ENCODE measurements around the gene THTPA.
"Not testable (repeated sequence)": the region's sequence is repeated elsewhere in the genome, so short reads cannot be mapped to it uniquely, and the experiment has no call there.

The THTPA gene

GRCh38 chr14:23533652-23534435 is 22.2 kb upstream of the THTPA start:
- no peak for DNase-seq (ENCODE audit: low spot score)

DNA sequence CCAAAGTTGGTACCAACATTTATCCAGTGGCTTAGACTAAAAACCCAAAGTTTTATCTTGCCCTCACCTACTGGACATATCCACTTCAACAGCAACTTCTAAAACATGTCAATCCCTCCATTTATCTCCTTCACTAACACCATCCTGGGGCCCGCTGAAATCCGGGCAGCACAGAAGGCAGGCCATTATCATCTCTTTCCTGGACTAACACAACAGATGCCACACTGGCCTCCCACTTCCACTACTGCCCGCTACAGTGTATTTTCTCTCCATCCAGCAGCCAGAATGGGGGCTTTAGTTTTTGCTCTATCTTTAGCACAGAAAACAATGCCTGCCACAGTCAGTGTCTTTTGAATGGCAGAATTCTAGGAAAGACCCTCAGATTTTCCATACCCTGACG is 20.1 kb upstream of the THTPA start:
- DNase-seq (ENCODE audit: low spot score), result peak; percentile 58

DNA sequence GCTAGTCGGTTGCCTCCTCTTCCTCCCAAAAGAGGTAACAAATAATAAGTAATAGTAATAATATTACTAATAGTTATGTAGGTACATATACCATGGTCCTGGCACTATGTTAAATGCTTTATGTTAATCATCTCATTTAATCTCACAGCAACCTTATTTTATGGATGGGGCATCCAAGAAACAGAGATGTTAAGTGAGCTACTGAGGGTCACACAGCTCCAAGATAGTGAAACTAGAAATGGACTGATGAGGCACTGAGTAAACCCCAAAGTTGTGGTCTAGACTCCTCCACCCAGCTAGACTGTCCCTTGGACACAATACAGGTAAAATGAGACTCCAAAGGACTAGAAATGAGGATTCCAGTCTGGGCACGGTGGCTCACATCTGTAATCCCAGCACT is 19.6 kb upstream of the THTPA start:
- no peak for DNase-seq (ENCODE audit: low spot score)

DNA sequence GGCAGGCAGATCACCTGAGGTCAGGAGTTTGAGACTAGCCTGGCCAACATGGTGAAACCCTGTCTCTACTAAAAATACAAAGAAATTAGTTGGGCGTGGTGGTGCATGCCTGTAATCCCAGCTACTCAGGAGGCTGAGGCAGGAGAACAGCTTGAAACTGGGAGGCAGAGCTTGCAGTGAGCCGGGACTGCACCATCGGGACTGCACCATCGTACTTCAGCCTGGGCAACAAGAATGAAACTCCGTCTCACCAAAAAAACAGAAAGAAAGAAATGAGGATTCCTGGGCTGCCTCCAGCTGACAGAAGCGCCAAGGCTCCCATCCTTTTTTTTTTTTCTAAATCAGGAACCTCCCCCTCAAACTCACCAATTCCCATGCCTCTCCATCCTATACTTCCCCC is 19.2 kb upstream of the THTPA start:
- DNase-seq (ENCODE audit: low spot score), result not testable (repeated sequence)

DNA sequence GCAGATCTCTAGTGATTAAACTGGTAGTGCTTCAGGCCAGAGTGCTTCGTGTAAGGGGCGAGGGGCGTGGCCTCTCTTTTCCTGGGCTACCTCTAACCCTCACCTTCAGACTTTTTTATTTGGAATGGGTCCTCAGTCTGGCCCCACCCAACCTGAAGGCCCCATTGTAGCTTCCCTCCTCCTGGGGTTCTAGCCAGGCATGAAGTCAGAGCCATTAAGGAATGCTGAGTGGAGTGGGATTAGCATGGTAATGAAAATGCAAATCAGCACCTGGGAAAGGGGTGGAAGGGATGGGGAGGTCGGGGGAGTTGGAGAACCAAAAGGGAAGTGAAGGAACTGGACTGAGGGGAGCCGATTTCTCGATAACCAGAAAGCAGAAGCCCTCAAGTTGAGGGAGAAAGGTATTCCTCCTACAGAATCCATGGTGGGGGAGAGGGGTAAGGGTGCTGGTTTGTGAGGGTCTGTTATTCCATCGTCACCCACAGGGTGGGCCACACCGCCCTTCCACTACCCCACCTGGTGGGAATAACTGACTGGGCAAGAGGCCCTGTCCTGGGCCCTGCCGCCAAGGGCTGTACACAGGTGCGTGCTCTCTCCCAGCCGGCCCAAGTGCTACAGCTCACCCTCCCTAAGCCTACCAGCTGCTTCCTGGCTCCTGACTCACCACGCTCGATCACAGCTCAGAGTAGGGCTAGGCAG is 18.6 kb upstream of the THTPA start:
- peak; percentile 71 for DNase-seq (ENCODE audit: low spot score)

DNA sequence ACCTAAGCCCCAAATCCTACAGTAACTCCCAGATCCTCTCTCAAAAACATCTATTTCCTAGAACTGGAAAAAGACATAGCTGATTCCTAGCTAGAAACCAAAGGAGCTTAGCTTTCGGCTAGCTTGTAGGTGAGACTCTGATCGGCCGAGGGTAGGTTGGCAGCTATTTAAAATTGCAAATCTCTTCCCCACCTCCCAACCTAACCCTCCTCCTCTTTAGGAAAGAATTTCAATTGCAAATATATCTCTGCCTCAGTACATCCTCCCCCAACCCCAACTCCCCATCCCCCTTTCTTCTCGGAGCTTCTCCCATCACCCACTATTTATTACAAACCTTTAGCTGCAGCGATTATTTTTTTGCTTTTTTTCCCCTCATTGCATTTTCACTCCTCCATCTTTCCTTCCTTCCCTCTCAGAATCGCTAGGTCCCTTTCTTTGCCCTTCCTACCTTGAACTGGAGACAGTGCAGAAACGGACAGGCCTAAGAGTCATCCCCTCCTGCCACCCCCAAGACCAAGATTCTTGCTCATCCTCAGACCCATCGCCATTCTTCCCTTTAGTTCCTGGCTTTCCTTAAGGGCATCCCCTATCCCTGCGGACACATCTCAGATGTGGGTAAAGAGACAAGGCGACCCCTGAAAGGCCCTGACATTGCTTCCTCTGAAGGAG is 17.9 kb upstream of the THTPA start:
- DNase-seq (ENCODE audit: low spot score), result no peak

DNA sequence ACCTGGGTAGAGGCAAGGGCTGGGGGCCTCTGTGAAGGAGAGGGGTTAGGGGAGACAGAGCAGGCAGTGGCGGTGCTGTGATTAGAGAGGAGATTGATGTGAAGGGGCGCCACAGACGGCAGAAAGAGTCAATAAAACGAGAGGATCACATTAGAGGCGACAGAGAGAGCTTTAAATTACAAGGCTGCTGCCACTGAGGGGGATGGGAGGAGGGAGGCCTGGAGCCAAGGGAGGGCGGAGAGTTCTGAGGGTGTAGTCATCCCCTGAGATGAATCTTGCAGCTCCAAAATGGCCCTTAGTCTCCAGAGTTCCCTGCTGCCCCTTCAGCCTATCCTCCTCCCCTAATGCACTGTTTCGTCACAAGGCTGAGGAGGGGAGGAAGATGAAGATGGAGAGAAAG is 17.3 kb upstream of the THTPA start:
- DNase-seq (ENCODE audit: low spot score), result peak; percentile 76

DNA sequence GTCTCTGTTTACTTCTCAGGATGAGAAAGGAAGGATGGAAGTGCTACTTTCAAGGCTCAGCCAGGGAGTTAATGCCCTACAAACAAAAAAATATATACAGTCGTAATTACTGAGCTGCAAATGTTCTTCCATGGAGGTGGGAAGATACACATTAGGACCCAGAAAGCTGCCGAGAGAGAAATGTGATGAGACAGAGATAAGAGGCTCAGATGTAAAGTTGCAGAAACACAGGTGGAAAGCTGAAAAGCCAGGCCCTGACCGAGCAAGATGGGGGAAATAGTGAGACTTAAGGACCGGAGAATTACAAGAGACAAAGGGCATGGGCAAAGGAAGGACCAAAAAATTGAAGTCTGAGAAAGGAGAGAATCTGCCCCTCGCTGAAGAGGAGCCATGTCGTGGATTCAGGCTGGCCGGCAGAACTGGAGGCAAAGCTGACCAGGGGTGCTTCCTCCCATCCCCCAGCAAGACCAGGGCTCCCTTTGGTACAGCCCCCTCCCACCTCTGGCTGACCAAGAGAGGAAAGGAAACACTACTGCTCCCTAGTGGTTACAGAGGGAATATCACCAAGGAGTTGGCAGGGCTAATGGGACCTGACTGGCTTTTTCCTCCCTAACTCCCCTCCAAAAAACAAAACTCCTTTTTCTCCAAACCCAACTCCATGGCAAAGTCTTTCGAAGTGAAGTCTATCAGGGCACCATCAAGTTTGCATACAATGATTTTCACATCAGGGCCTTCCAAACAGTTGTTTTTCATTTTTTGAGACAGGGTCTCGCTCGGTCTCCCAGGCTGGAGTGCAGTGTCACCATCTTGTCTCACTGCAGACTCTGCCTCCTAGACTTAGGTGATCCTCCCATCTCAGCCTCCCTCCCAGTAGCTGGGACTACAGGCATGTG is 16.6 kb upstream of the THTPA start:
- peak; percentile 83 for DNase-seq (ENCODE audit: low spot score)

GRCh38 chr14:23540141-23540469 is 16.0 kb upstream of the THTPA start:
- no peak for DNase-seq (ENCODE audit: low spot score)

DNA sequence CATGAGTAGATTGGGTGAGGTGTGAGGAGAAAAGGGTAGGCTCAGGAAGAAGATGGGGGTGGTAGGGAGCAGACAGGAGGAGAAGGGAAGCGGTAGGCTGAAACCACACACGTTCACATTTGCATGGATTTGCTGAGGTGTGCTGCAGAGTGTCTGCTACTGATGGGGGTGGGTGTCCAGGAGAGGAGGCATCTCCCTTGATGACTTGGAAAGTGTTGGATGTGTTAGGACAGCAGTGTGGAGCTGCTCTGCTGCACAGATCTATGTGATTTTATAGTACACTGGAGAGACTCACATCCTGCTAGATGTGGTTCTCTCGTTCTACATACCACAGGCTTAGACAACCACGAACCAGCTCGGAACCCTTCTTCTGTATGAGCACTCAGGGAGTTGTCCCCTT is 13.8 kb upstream of the THTPA start:
- DNase-seq (ENCODE audit: low spot score), result no peak

DNA sequence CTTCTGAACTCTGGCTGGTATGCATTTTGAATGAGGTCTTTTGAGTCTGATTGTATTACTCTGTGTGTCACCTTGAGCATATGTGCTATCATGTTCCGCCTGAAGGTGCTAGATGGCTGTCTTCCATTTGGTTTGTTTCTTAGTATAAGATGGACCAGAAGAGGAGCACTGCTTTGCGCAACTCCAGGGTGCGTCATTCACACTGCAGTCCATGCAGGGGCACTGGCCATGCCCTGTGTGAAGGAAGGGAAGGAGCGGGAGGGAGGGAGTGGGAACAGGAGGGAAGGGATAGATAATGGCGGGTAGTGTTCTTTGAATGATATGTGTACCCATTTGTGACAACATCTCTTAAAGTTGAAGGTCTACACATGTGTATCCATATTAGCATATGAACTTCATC is 12.7 kb upstream of the THTPA start:
- no peak for DNase-seq (ENCODE audit: low spot score)

DNA sequence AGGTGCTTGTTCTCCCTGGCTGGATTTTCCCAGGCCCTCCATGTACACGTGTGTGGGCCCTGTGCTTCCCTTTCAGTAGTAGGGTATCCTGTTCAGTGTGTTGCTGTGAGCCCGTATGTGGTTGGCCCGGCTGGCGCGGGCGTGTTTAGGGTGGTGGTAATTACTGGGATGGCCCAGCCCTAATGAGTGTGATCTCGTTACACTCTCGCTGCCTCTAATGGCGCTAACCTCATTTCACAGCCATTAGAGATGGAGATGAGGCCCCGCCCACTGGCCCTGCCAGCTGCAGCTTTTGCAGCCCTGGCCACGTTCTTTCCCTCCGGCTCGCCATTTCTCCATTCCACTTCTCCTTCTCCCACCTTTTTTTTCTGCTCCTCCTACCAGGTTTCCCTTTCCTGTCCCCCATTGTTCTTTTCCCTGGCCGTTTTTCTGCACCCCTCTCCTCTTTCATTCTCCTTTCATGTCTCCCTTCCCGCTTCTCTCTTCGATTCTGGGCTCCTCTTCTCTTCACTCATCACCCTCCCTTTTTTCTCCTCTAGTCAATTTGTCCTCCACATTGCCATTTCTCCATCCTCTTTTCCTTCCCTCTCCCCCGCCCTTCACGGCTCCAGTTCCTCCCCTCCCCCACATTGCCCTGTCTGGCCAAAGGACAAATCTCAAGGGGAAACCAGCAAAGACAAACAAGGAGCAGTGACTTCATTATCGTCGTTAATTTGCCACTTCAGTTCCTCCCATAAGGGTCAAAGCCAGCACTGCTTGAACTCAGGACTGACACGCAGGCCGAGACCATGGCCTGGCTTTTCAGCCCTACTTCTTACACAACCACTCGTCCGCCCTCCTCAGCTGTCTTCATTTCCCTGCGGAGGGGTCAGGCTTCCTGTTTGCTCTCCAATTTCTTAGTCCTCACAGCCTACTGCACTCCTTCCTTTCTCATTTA is 11.3 kb upstream of the THTPA start:
- peak; percentile 65 for DNase-seq (ENCODE audit: low spot score)

GRCh38 chr14:23545740-23546365 is 10.2 kb upstream of the THTPA start:
- DNase-seq (ENCODE audit: low spot score), result no peak

DNA sequence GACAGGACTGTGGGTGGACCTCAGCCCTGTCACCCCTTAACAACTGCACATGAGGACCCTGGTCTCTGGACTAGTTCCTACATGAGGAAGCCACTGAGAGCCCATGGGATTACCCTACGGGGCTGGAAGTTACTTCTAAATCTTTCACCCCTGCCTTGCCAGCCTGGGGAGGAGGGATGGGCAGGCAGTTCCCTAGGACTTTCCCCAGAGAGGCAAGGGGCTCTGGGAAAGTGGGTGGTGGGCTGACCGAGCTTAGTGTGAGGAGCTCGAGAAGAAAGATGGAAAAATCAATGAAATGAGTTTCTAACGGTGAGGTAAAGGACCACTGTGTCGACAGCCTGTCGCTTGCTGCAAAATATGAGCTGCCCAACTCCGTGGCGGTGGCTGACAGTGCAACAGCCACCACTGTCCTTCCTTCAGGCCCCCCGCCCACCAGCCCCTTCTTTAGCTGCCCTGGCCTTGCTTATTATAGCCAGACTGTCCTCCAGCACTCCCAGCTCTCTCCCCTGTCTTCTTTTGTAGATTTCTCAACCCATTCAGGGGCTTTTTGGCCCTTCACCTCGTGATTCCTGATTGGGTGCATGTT is 9.5 kb upstream of the THTPA start:
- DNase-seq (ENCODE audit: low spot score), result no peak

GRCh38 chr14:23547924-23548323 is 8.1 kb upstream of the THTPA start:
- no peak for DNase-seq (ENCODE audit: low spot score)

DNA sequence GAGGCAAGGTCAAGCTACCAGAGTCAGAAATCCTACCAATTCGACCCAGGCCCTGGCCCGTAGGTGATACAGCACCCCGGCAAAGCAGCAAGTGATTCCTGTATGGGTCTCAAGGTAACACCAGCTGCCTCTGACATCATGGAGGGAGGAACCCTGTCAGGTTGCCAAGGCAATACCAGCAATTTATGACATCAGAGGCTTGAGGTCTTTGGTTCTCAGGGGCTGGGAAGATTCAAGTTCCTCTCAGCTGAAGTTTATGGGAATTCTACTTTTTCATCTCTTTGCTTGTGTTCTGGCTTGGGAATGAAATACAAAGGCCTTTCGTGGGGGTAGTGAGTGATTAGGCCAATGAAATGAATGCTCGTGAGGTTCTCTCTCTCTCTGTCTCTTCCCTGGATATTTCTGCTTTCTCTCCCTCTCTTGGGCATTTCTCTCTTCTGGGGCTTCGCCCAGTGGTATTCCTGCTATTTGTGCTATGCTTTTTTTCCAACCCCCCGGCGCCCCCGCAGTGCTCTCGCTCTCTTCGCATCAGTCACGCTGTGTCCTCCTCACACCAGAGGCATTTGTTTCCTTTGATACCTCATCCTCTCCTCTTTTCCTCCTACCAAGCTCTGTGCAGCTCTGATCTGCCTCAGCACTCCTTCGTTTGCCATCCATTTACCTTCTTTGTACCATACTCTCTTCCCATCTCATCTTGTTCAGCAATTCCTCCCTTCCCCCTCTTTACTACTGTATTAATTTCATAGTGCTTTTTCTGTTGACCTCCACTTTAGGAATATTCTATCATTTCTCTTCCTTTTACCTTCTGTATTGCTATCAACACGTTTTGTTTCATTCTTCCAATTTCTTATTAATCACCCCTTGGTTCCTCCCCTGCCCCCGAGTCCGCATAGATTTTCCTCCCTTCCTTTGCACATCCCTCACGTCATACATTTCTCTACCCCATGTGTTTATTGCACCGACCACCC is 7.4 kb upstream of the THTPA start:
- peak; percentile 68 for DNase-seq (ENCODE audit: low spot score)

- peak; percentile 47 for DNase-seq (ENCODE audit: low spot score)
Measured at GRCh38 chr14:23550131-23550811, 5.8 kb upstream of the THTPA start.

DNA sequence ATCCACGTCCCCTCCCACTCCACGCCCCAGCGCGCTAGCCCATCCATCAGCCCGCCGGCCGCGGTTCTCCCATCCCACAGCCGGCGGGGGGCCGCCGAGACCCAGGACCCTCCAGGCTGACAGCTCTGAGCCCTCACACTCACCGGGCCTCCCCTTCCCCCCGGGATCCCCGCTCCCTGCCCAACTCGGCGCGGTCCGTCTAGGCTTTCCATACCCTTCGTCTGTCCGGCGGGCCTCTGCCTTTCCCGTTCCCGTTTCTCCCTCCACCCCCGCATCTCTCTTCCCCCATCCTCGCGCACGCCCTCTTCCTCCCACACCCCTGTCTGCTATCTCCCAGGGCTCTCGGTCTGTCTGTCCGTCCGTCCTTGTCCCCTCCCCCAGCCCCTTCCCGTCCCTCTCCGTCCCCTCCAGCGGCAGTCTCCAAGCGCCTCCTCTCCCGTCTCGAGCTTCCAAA is 5.2 kb upstream of the THTPA start:
- DNase-seq (ENCODE audit: low spot score), result peak; percentile 26

Measured in cerebellar cortex (tissue), 1 donor.